Measurements from ENCODE around the gene MYBPC3.

DNA sequence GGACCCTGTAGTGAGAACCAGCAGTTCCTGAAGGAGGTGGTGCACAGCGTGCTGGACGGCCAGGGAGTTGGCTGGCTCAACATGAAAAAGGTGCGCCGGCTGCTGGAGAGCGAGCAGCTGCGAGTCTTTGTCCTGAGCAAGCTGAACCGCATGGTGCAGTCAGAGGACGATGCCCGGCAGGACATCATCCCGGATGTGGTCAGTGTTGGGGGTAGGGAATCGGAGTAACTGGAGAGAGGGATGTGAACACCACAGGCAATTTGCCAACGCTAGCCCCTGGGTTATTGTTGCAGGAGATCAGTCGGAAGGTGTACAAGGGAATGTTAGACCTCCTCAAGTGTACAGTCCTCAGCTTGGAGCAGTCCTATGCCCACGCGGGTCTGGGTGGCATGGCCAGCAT, 62.6 kb downstream of the MYBPC3 start:
- TF ChIP-seq, protein P1, sequence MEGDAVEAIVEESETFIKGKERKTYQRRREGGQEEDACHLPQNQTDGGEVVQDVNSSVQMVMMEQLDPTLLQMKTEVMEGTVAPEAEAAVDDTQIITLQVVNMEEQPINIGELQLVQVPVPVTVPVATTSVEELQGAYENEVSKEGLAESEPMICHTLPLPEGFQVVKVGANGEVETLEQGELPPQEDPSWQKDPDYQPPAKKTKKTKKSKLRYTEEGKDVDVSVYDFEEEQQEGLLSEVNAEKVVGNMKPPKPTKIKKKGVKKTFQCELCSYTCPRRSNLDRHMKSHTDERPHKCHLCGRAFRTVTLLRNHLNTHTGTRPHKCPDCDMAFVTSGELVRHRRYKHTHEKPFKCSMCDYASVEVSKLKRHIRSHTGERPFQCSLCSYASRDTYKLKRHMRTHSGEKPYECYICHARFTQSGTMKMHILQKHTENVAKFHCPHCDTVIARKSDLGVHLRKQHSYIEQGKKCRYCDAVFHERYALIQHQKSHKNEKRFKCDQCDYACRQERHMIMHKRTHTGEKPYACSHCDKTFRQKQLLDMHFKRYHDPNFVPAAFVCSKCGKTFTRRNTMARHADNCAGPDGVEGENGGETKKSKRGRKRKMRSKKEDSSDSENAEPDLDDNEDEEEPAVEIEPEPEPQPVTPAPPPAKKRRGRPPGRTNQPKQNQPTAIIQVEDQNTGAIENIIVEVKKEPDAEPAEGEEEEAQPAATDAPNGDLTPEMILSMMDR (IDR thresholded peaks at IDR 0.05): no peak
- no peak for TF ChIP-seq POLR2A (IDR thresholded peaks at IDR 0.05)

Measured in thyroid gland (tissue), 4 donors.